GM21447 (cell line): ENCODE data around the gene LRPPRC.

ENCODE experiments used
- ATAC-seq: cut with Tn5 transposase; IDR thresholded peaks from one replicate; pipeline ENCODE4 v1.9.1; 2021; ENCODE audit not compliant: unreplicated experiment

LRPPRC gene

GRCh38 chr2:43872151-43872550 lies 123.6 kb downstream of the LRPPRC start:
- ATAC-seq: no peak

- ATAC-seq: no peak
These were observed 140.5 kb downstream of the LRPPRC start for GRCh38 chr2:43855292-43855691.

GRCh38 chr2:43854671-43855070 lies 141.1 kb downstream of the LRPPRC start:
- no peak for ATAC-seq

GRCh38 chr2:43853141-43854081 lies 142.4 kb downstream of the LRPPRC start:
- no peak for ATAC-seq

- no peak for ATAC-seq
These were observed 143.5 kb downstream of the LRPPRC start for GRCh38 chr2:43852196-43852730.

GRCh38 chr2:43851011-43851980 lies 144.5 kb downstream of the LRPPRC start:
- no peak for ATAC-seq

- ATAC-seq: no peak
These were observed 147.6 kb downstream of the LRPPRC start for GRCh38 chr2:43848214-43848613.

- no peak for ATAC-seq
These were observed 149.5 kb downstream of the LRPPRC start for GRCh38 chr2:43846140-43846793.

- ATAC-seq: no peak
These were observed 150.6 kb downstream of the LRPPRC start for GRCh38 chr2:43845181-43845580.

GRCh38 chr2:43842866-43843226 lies 152.9 kb downstream of the LRPPRC start:
- ATAC-seq: no peak

GRCh38 chr2:43841949-43842865 lies 153.6 kb downstream of the LRPPRC start:
- ATAC-seq: no peak

- no peak for ATAC-seq
These were observed 154.8 kb downstream of the LRPPRC start for GRCh38 chr2:43840965-43841364.

- no peak for ATAC-seq
These were observed 155.8 kb downstream of the LRPPRC start for GRCh38 chr2:43839776-43840564.

- ATAC-seq: no peak
These were observed 157.1 kb downstream of the LRPPRC start, which contains the start of the genes ABCG5 and ABCG8 for GRCh38 chr2:43838560-43839267. Gene ABCG5 (minus strand): TSS chr2:43838839. CDS start chr2:43838679, 160 bp downstream. Gene ABCG8 (plus strand): TSS chr2:43838971. CDS start chr2:43839054, 83 bp downstream.

GRCh38 chr2:43837831-43838559 lies 157.8 kb downstream of the LRPPRC start:
- ATAC-seq: no peak

GRCh38 chr2:43837033-43837432 lies 158.8 kb downstream of the LRPPRC start:
- ATAC-seq: no peak
